Duodenal mucosa (tissue), 2 donors: Measurements from ENCODE around the gene FNDC8.
"Not testable (repeated sequence)": the region's sequence is repeated elsewhere in the genome, so short reads cannot be mapped to it uniquely, and the experiment has no call there.

Experiments
- H3K27ac ChIP-seq: one replicate; pipeline ENCODE4 v1.7.0; 2013; ENCODE audit warnings: low read depth, low read length
- H3K27me3 ChIP-seq, 2 donors: one replicate each; pipeline ENCODE4 v1.7.0; 2013; ENCODE audit warnings: low read length in 2 of 2, control low read depth in 1 of 2; ENCODE audit not compliant: insufficient read depth in 2 of 2, control insufficient read depth in 1 of 2
- H3K36me3 ChIP-seq, 2 donors: one replicate each; pipeline ENCODE4 v1.7.0; 2013; ENCODE audit warnings: low read length in 2 of 2, control low read depth in 1 of 2; ENCODE audit not compliant: insufficient read depth in 2 of 2, control insufficient read depth in 1 of 2
- H3K4me1 ChIP-seq, 2 donors: one replicate each; pipeline ENCODE4 v1.7.0; 2013; ENCODE audit warnings: low read length in 2 of 2, control low read depth in 1 of 2; ENCODE audit not compliant: insufficient read depth in 2 of 2, control insufficient read depth in 1 of 2
- H3K4me3 ChIP-seq, 2 donors: one replicate each; pipeline ENCODE4 v1.7.0; 2013; ENCODE audit warnings: low read length in 2 of 2, low read depth in 1 of 2
- H3K9ac ChIP-seq, 2 donors: one replicate each; pipeline ENCODE4 v1.7.0; 2013; ENCODE audit warnings: low read length in 2 of 2, low read depth in 1 of 2
- H3K9me3 ChIP-seq, 2 donors: one replicate each; pipeline ENCODE4 v1.7.0; 2013; ENCODE audit warnings: low read length in 2 of 2, control low read depth in 1 of 2; ENCODE audit not compliant: control insufficient read depth in 1 of 2

FNDC8 gene

DNA sequence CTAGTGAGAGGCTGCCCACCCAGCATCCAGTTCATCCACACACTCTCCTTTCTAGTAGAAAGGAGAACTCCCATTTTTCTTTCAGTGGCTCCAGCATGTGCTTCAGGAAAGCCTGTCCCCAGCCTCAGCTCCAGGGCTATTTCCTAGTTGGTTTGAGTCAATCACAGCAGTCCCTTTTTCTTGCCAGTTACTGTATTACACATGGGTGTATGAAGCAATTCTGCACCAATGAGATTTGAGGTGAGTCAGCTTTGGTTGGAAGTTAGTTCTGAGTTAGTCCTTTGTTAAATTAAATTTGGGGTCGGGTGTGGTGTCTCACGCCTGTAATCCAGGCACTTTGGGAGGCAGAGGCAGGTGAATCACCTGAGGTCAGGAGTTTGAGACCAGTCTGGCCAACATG, 26.5 kb upstream of the FNDC8 start:
- Histone ChIP-seq H3K4me3 (no peak overlapping the region), H3K36me3 (peaks cover 0 to 18% of the 10 kb centered on the region in 2 donors), H3K27ac (no peak overlapping the region), H3K9ac (no peak overlapping the region), H3K4me1 (peaks cover 0 to 1% of the 10 kb centered on the region in 2 donors), H3K27me3 (no peaks in the 10 kb centered on the region), H3K9me3 (no peaks in the 10 kb centered on the region)

DNA sequence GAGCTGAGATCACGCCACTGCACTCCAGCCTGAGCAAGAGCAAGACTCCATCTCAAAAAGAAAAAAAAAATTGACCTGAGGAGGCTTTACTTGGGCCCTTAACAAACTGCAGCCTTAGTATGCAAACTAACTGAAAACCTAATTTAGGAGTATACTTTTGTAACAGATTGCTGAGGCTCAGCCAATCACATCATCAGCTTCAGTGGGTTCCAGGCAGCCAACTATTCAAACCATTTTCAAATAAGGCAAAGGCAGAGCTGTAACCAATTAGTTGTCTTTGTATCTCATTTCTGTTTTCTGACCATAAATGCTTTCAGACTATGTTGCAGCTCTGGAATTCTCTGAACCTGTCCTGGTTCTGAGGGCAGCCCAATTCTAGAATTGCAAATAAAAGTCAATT, 25.7 kb upstream of the FNDC8 start:
- Histone ChIP-seq H3K36me3 (peaks cover under 1 to 27% of the 10 kb centered on the region in 2 donors), H3K4me1 (no peaks in the 10 kb centered on the region), H3K27ac (no peak overlapping the region), H3K9ac (no peak overlapping the region), H3K9me3 (no peaks in the 10 kb centered on the region), H3K27me3 (no peaks in the 10 kb centered on the region), H3K4me3 (no peak overlapping the region)

DNA sequence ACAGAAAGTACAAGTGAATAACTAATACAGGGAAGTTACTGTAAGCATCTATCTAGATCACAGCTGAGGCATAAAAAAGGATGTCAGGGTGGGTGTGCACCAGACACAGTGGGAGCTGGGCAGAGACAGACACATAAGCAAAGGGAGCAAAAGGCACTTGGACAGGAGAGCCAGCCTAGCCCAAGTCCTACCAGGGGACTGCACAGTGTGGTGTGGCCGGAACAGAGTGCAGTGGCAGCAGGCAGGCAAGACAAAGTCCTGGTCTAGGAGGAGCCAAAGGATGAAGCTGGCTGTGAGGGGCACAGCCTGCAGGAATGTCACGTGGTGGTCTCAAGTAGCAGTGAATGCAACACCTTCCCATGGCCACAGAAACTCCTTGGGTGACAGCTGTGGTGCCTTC, 23.6 kb upstream of the FNDC8 start:
- peaks cover 5 to 37% of the 10 kb centered on the region in 2 donors for H3K36me3 ChIP-seq
- H3K4me1 ChIP-seq, result no peaks in the 10 kb centered on the region
- H3K9ac ChIP-seq, result no peak overlapping the region
- H3K27me3 ChIP-seq, result no peaks in the 10 kb centered on the region
- no peaks in the 10 kb centered on the region for H3K9me3 ChIP-seq
- H3K4me3 ChIP-seq, result no peak overlapping the region
- no peak overlapping the region for H3K27ac ChIP-seq

DNA sequence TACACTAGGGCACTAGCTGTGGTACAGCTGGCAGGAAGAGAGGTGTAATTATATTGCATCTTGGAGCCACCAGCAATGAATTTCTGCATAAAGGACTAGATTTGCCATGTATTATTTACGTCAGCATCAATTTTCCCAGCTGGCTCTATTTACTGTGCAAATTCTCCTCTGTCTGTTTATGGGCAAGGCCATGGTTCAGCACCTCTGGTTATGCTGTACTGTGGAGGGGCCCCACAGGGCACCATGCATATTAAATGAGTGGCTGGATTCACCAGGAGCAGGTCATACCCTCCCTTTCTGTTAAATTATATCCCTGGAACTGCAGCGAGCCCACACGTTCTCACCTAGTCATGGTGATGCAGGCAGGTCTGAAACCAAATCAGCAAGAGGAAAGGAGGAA, 21.5 kb upstream of the FNDC8 start:
- H3K27ac ChIP-seq, result no peak overlapping the region
- H3K27me3 ChIP-seq, result no peaks in the 10 kb centered on the region
- H3K9me3 ChIP-seq, result no peaks in the 10 kb centered on the region
- no peak overlapping the region for H3K9ac ChIP-seq
- H3K4me3 ChIP-seq, result no peak overlapping the region
- H3K4me1 ChIP-seq, result no peaks in the 10 kb centered on the region
- H3K36me3 ChIP-seq, result peaks cover 5 to 40% of the 10 kb centered on the region in 2 donors

DNA sequence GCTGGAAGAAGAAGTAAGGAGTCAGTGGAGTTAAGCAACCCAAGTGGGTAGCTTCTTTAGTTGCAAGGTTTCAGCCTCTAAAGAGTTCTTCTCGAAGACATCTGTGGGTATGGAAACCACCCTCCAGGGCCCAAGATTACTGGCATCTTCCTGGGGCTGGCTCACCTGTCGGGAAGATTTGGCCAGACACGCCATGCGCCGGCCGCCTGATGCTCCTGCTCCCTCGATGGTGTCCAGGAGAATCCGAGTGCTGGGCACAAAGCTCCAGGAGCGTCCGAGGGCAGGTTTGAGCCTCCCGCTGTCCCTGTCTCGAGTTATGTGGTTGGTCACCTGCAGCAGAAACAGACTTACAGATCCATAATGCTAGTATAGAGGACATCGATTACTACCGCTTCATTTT, 20.4 kb upstream of the FNDC8 start:
- no peak overlapping the region for H3K9ac ChIP-seq
- no peaks in the 10 kb centered on the region for H3K4me1 ChIP-seq
- no peaks in the 10 kb centered on the region for H3K9me3 ChIP-seq
- no peak overlapping the region for H3K27ac ChIP-seq
- H3K36me3 ChIP-seq, result peaks cover 11 to 45% of the 10 kb centered on the region in 2 donors
- no peak overlapping the region for H3K4me3 ChIP-seq
- no peaks in the 10 kb centered on the region for H3K27me3 ChIP-seq

DNA sequence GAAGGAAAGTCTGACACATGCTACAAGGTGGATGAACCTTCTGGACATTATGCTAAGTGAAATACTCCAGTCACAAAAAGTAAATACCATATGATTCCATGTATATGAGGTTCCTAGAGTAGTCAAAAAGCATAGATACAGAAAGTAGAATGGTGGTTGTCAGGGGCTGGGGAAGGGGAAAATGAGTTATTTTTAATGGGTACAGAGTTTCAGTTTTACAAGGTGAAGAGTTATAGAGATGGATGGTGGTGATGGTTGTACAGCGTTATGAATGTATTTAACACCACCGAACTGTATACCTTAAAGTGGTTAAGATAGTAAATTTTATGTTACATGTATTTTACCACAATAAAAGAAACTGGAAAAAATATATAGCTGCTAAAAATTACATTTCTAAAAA, 19.7 kb upstream of the FNDC8 start:
- Histone ChIP-seq H3K36me3 (peaks cover 16 to 52% of the 10 kb centered on the region in 2 donors), H3K4me3 (no peak overlapping the region), H3K27ac (no peak overlapping the region), H3K4me1 (no peaks in the 10 kb centered on the region), H3K9ac (no peak overlapping the region), H3K9me3 (no peaks in the 10 kb centered on the region), H3K27me3 (no peaks in the 10 kb centered on the region)

DNA sequence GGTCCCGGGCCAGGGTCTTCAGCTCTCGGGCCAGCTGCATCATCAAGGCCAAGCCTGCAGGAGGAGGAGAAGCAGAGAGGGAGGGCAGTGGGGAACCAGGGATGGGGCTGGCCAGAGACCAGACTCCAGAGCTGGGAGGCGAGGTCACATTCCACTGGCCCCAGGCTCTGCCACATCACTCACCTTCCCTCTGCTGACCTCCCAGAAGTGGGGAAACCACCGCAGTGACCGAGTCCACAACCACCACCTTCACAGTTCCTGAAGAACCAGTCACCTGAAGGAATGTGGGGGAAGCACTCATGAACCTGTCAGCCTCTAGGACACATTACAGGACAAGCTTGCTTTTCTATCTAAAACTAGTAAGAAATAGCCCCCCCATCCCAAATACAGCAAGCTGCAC, 18.1 kb upstream of the FNDC8 start:
- no peaks in the 10 kb centered on the region for H3K27me3 ChIP-seq
- H3K4me3 ChIP-seq, result no peak overlapping the region
- H3K27ac ChIP-seq, result no peak overlapping the region
- no peak overlapping the region for H3K9ac ChIP-seq
- H3K4me1 ChIP-seq, result no peaks in the 10 kb centered on the region
- H3K9me3 ChIP-seq, result no peaks in the 10 kb centered on the region
- H3K36me3 ChIP-seq, result peaks cover 16 to 53% of the 10 kb centered on the region in 2 donors

GRCh38 chr17:35104844-35105450, 16.5 kb upstream of the FNDC8 start:
- no peaks in the 10 kb centered on the region for H3K4me1 ChIP-seq
- no peak overlapping the region for H3K9ac ChIP-seq
- H3K36me3 ChIP-seq, result peaks cover 16 to 40% of the 10 kb centered on the region in 2 donors
- no peaks in the 10 kb centered on the region for H3K9me3 ChIP-seq
- no peak overlapping the region for H3K27ac ChIP-seq
- H3K27me3 ChIP-seq, result no peaks in the 10 kb centered on the region
- no peak overlapping the region for H3K4me3 ChIP-seq

DNA sequence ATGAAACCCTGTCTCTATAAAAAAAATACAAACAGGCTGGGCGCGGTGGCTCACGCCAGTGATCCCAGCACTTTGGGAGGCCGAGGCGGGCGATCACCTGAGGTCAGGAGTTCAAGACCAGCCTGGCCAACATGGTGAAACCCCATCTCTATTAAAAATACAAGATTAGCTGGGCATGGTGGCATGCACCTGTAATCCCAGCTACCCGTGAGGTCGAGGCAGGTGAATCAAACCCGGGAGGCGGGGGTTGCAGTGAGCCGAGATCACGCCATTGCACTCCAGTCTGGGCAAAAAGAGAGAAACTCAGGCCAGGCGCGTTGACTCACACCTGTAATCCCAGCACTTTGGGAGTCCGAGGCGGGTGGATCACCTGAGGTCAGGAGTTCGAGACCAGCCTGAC, 10.6 kb upstream of the FNDC8 start:
- H3K27ac ChIP-seq, H3K27me3 ChIP-seq, H3K4me3 ChIP-seq, H3K4me1 ChIP-seq, H3K9ac ChIP-seq, H3K9me3 ChIP-seq: not testable (repeated sequence)
- peaks cover 8 to 16% of the 10 kb centered on the region in 2 donors for H3K36me3 ChIP-seq

DNA sequence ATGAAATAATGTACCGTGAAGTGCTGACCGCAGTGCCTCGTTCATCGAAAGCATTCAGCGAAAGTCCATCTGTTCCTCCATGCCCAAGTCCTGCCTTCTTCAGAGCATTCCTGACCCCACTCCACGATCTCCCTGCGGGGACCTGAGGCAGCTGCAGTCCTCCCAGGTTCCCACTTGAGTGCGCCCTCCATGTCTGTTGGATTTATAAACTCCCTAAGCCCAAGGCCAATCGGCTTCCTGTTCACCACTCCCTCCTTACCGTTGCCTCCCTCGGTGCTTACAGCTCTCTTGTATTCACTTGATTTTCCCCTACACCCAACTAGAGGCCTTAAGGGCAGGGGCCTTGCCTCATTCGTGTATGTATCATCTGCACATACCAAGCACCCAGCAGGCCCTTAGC, 4.6 kb upstream of the FNDC8 start:
- no peak overlapping the region for H3K4me3 ChIP-seq
- no peak overlapping the region for H3K9ac ChIP-seq
- H3K9me3 ChIP-seq, result no peaks in the 10 kb centered on the region
- H3K27ac ChIP-seq, result no peak overlapping the region
- H3K36me3 ChIP-seq, result peaks cover 0 to 5% of the 10 kb centered on the region in 2 donors
- no peaks in the 10 kb centered on the region for H3K27me3 ChIP-seq
- H3K4me1 ChIP-seq, result peaks cover 10 to 11% of the 10 kb centered on the region in 2 donors

- H3K9ac ChIP-seq, result no peak overlapping the region
- no peak overlapping the region for H3K4me3 ChIP-seq
- H3K4me1 ChIP-seq, result peaks cover 10 to 11% of the 10 kb centered on the region in 2 donors
- peaks cover 0 to 5% of the 10 kb centered on the region in 2 donors for H3K36me3 ChIP-seq
- H3K27me3 ChIP-seq, result no peaks in the 10 kb centered on the region
- H3K27ac ChIP-seq, result no peak overlapping the region
- H3K9me3 ChIP-seq, result no peaks in the 10 kb centered on the region
Measured at GRCh38 chr17:35117984-35118383, 3.4 kb upstream of the FNDC8 start.
